GM19351 (cell line): ENCODE results near the gene RUNX1.

Source experiments
- ATAC-seq: cut with Tn5 transposase; IDR thresholded peaks from one replicate; pipeline ENCODE4 v1.9.1; 2021; ENCODE audit warnings: mild to moderate bottlenecking, moderate library complexity; ENCODE audit not compliant: unreplicated experiment

RUNX1 gene

GRCh38 chr21:34864370-34865149 is 184.5 kb downstream of the RUNX1 start:
- no peak for ATAC-seq

- ATAC-seq, result no peak
Measured at GRCh38 chr21:34862951-34863350, 186.2 kb downstream of the RUNX1 start.

GRCh38 chr21:34861258-34861657 is 187.8 kb downstream of the RUNX1 start:
- no peak for ATAC-seq

GRCh38 chr21:34859976-34860653 is 189.0 kb downstream of the RUNX1 start:
- ATAC-seq, result no peak

- no peak for ATAC-seq
Measured at GRCh38 chr21:34858559-34858958, 190.5 kb downstream of the RUNX1 start.

- no peak for ATAC-seq
Measured at GRCh38 chr21:34857874-34858273, 191.2 kb downstream of the RUNX1 start.

- ATAC-seq, result no peak
Measured at GRCh38 chr21:34857122-34857713, 191.9 kb downstream of the RUNX1 start.

- ATAC-seq, result no peak
Measured at GRCh38 chr21:34852448-34852847, 196.7 kb downstream of the RUNX1 start.

GRCh38 chr21:34850166-34850690 is 198.9 kb downstream of the RUNX1 start:
- ATAC-seq, result no peak

GRCh38 chr21:34846601-34847112 is 202.4 kb downstream of the RUNX1 start:
- ATAC-seq, result no peak

GRCh38 chr21:34845521-34846451 is 203.3 kb downstream of the RUNX1 start:
- peak; percentile 97 for ATAC-seq

GRCh38 chr21:34844924-34845238 is 204.2 kb downstream of the RUNX1 start:
- ATAC-seq, result no peak

GRCh38 chr21:34844013-34844923 is 204.8 kb downstream of the RUNX1 start:
- ATAC-seq, result no peak

GRCh38 chr21:34843562-34843961 is 205.5 kb downstream of the RUNX1 start:
- no peak for ATAC-seq

- no peak for ATAC-seq
Measured at GRCh38 chr21:34841154-34841553, 207.9 kb downstream of the RUNX1 start.

- ATAC-seq, result no peak
Measured at GRCh38 chr21:34840693-34841092, 208.4 kb downstream of the RUNX1 start.

- ATAC-seq, result no peak
Measured at GRCh38 chr21:34838956-34839820, 209.9 kb downstream of the RUNX1 start.

GRCh38 chr21:34836933-34837505 is 212.1 kb downstream of the RUNX1 start:
- no peak for ATAC-seq
